ENCODE measurements around the gene CCNY. TPM values are rescaled to one million over a fixed set of nuclear protein-coding genes. Genes with fewer than 3 reads are reported as not detected.

The CCNY gene
- total RNA-seq, 1 donor from 2014 or later, result 85.9 TPM

GRCh38 chr10:35368485-35369048, 32.3 kb downstream of the CCNY start:
- Histone ChIP-seq H3K4me3 (ENCODE audit: insufficient read depth, low read depth, low read length) (no peak overlapping the region), H3K9ac (ENCODE audit: low read length) (no peak overlapping the region), H3K4me2 (ENCODE audit: low read length) (no peak overlapping the region), H3K36me3 (ENCODE audit: insufficient read depth, low read length) (no peaks in the 10 kb centered on the region), H4K20me1 (ENCODE audit: insufficient read depth, low read length) (peaks cover 95% of the 10 kb centered on the region), H3K4me1 (ENCODE audit: insufficient read depth, low read length) (peaks cover 10% of the 10 kb centered on the region), H3K9me3 (ENCODE audit: insufficient read depth, low read depth, low read length) (no peaks in the 10 kb centered on the region), H3K79me2 (ENCODE audit: insufficient read depth, low read length) (peaks cover 100% of the 10 kb centered on the region), H2AFZ (ENCODE audit: low read depth, low read length) (no peak overlapping the region), H3K27ac (ENCODE audit: low read depth, low read length) (no peak overlapping the region), H3K27me3 (ENCODE audit: insufficient read depth, low read length) (no peaks in the 10 kb centered on the region)
- Mint-ChIP-seq H3K9me3 (ENCODE audit: unreplicated experiment) (no peaks in the 10 kb centered on the region), H3K27ac (ENCODE audit: unreplicated experiment) (no peak overlapping the region), H3K4me1 (ENCODE audit: low read depth, unreplicated experiment) (peaks cover 24% of the 10 kb centered on the region), H3K36me3 (ENCODE audit: low read depth, unreplicated experiment) (no peaks in the 10 kb centered on the region), H3K4me3 (ENCODE audit: unreplicated experiment) (no peak overlapping the region), H3K27me3 (ENCODE audit: low read depth, unreplicated experiment) (no peaks in the 10 kb centered on the region)
- FAIRE-seq (no peak), DNase-seq (ENCODE audit: low read depth) (no peak)
- TF ChIP-seq EZH2 (IDR thresholded peaks at IDR 0.05; ENCODE audit: insufficient read depth, low read length), result no peak
- TF ChIP-seq CTCF (IDR thresholded peaks at IDR 0.05; ENCODE audit: insufficient read depth, low read depth, low read length), result no peak

- Mint-ChIP-seq H3K27ac (ENCODE audit: unreplicated experiment) (no peak overlapping the region), H3K36me3 (ENCODE audit: low read depth, unreplicated experiment) (no peaks in the 10 kb centered on the region), H3K9me3 (ENCODE audit: unreplicated experiment) (no peaks in the 10 kb centered on the region), H3K4me3 (ENCODE audit: unreplicated experiment) (no peak overlapping the region), H3K27me3 (ENCODE audit: low read depth, unreplicated experiment) (no peaks in the 10 kb centered on the region), H3K4me1 (ENCODE audit: low read depth, unreplicated experiment) (peaks cover 22% of the 10 kb centered on the region)
- Histone ChIP-seq H2AFZ (ENCODE audit: low read depth, low read length) (no peak overlapping the region), H3K27ac (ENCODE audit: low read depth, low read length) (no peak overlapping the region), H3K4me1 (ENCODE audit: insufficient read depth, low read length) (peaks cover 10% of the 10 kb centered on the region), H3K4me3 (ENCODE audit: insufficient read depth, low read depth, low read length) (no peak overlapping the region), H3K27me3 (ENCODE audit: insufficient read depth, low read length) (no peaks in the 10 kb centered on the region), H3K9me3 (ENCODE audit: insufficient read depth, low read depth, low read length) (no peaks in the 10 kb centered on the region), H4K20me1 (ENCODE audit: insufficient read depth, low read length) (peaks cover 93% of the 10 kb centered on the region), H3K79me2 (ENCODE audit: insufficient read depth, low read length) (peaks cover 100% of the 10 kb centered on the region), H3K9ac (ENCODE audit: low read length) (no peak overlapping the region), H3K4me2 (ENCODE audit: low read length) (no peak overlapping the region), H3K36me3 (ENCODE audit: insufficient read depth, low read length) (no peaks in the 10 kb centered on the region)
- TF ChIP-seq CTCF (IDR thresholded peaks at IDR 0.05; ENCODE audit: insufficient read depth, low read depth, low read length) (no peak), EZH2 (IDR thresholded peaks at IDR 0.05; ENCODE audit: insufficient read depth, low read length) (no peak)
- no peak for FAIRE-seq
- no peak for DNase-seq (ENCODE audit: low read depth)
These were observed 32.8 kb downstream of the CCNY start for GRCh38 chr10:35369049-35369611.

- no peaks in the 10 kb centered on the region for H3K36me3 ChIP-seq (ENCODE audit: insufficient read depth, low read length)
- H3K4me1 Mint-ChIP-seq (ENCODE audit: low read depth, unreplicated experiment), result peaks cover 31% of the 10 kb centered on the region
These were observed 35.4 kb downstream of the CCNY start for GRCh38 chr10:35371731-35372130.

More at GRCh38 chr10:35371731-35372130, 35.4 kb downstream of the CCNY start:
- H3K4me1 ChIP-seq (ENCODE audit: insufficient read depth, low read length), result peaks cover 18% of the 10 kb centered on the region
- FAIRE-seq (no peak), DNase-seq (ENCODE audit: low read depth) (no peak)
- peak overlapping the region; percentile 32 for H3K27ac ChIP-seq (ENCODE audit: low read depth, low read length)
- H2AFZ ChIP-seq (ENCODE audit: low read depth, low read length), result no peak overlapping the region
- H4K20me1 ChIP-seq (ENCODE audit: insufficient read depth, low read length), result peaks cover 87% of the 10 kb centered on the region
- peak overlapping the region; percentile 6 for H3K27ac Mint-ChIP-seq (ENCODE audit: unreplicated experiment)
- H3K4me3 ChIP-seq (ENCODE audit: insufficient read depth, low read depth, low read length), result no peak overlapping the region
- no peak overlapping the region for H3K9ac ChIP-seq (ENCODE audit: low read length)
- no peaks in the 10 kb centered on the region for H3K27me3 Mint-ChIP-seq (ENCODE audit: low read depth, unreplicated experiment)
- peaks cover 5% of the 10 kb centered on the region for H3K36me3 Mint-ChIP-seq (ENCODE audit: low read depth, unreplicated experiment)
- H3K79me2 ChIP-seq (ENCODE audit: insufficient read depth, low read length), result peaks cover 100% of the 10 kb centered on the region
- H3K9me3 Mint-ChIP-seq (ENCODE audit: unreplicated experiment), result no peaks in the 10 kb centered on the region
- H3K27me3 ChIP-seq (ENCODE audit: insufficient read depth, low read length), result no peaks in the 10 kb centered on the region
- no peaks in the 10 kb centered on the region for H3K9me3 ChIP-seq (ENCODE audit: insufficient read depth, low read depth, low read length)
- H3K4me3 Mint-ChIP-seq (ENCODE audit: unreplicated experiment), result no peak overlapping the region
- TF ChIP-seq EZH2 (IDR thresholded peaks at IDR 0.05; ENCODE audit: insufficient read depth, low read length) (no peak), CTCF (IDR thresholded peaks at IDR 0.05; ENCODE audit: insufficient read depth, low read depth, low read length) (no peak)
- peak overlapping the region; percentile 33 for H3K4me2 ChIP-seq (ENCODE audit: low read length)

Measured in astrocyte (in vitro differentiated cells and primary cell).